Measurements from ENCODE around the gene MANF.
"Not testable (repeated sequence)": the region's sequence is repeated elsewhere in the genome, so short reads cannot be mapped to it uniquely, and the experiment has no call there.

- not testable (repeated sequence) for TF ChIP-seq ZNF225 (CRISPR knock-in tag; IDR thresholded peaks at IDR 0.05); MLX (CRISPR knock-in tag; IDR thresholded peaks at IDR 0.05); FOSL2 (CRISPR knock-in tag; IDR thresholded peaks at IDR 0.05); EP300 (IDR thresholded peaks at IDR 0.05; ENCODE audit: low read depth in 2 of 2, low read length in 2 of 2); EP300 (CRISPR knock-in tag; IDR thresholded peaks at IDR 0.05; ENCODE audit: borderline replicate concordance); ZFP41 (CRISPR knock-in tag; IDR thresholded peaks at IDR 0.05; ENCODE audit: borderline replicate concordance); ZNF619 (CRISPR knock-in tag; IDR thresholded peaks at IDR 0.05); EZH2 (conservative IDR thresholded peaks at IDR 0.05; ENCODE audit: low read depth, low read length); ZNF44 (CRISPR knock-in tag; IDR thresholded peaks at IDR 0.05); HOXA5 (CRISPR knock-in tag; IDR thresholded peaks at IDR 0.05); ZNF354B (CRISPR knock-in tag; IDR thresholded peaks at IDR 0.05); NONO (IDR thresholded peaks at IDR 0.05); NONO (CRISPR knock-in tag; conservative IDR thresholded peaks at IDR 0.05); ZNF274 (CRISPR knock-in tag; IDR thresholded peaks at IDR 0.05)
- TF ChIP-seq, protein P1, sequence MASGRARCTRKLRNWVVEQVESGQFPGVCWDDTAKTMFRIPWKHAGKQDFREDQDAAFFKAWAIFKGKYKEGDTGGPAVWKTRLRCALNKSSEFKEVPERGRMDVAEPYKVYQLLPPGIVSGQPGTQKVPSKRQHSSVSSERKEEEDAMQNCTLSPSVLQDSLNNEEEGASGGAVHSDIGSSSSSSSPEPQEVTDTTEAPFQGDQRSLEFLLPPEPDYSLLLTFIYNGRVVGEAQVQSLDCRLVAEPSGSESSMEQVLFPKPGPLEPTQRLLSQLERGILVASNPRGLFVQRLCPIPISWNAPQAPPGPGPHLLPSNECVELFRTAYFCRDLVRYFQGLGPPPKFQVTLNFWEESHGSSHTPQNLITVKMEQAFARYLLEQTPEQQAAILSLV (CRISPR knock-in tag; IDR thresholded peaks at IDR 0.05; ENCODE audit: borderline replicate concordance), result not testable (repeated sequence)
- TF ChIP-seq, protein P2, sequence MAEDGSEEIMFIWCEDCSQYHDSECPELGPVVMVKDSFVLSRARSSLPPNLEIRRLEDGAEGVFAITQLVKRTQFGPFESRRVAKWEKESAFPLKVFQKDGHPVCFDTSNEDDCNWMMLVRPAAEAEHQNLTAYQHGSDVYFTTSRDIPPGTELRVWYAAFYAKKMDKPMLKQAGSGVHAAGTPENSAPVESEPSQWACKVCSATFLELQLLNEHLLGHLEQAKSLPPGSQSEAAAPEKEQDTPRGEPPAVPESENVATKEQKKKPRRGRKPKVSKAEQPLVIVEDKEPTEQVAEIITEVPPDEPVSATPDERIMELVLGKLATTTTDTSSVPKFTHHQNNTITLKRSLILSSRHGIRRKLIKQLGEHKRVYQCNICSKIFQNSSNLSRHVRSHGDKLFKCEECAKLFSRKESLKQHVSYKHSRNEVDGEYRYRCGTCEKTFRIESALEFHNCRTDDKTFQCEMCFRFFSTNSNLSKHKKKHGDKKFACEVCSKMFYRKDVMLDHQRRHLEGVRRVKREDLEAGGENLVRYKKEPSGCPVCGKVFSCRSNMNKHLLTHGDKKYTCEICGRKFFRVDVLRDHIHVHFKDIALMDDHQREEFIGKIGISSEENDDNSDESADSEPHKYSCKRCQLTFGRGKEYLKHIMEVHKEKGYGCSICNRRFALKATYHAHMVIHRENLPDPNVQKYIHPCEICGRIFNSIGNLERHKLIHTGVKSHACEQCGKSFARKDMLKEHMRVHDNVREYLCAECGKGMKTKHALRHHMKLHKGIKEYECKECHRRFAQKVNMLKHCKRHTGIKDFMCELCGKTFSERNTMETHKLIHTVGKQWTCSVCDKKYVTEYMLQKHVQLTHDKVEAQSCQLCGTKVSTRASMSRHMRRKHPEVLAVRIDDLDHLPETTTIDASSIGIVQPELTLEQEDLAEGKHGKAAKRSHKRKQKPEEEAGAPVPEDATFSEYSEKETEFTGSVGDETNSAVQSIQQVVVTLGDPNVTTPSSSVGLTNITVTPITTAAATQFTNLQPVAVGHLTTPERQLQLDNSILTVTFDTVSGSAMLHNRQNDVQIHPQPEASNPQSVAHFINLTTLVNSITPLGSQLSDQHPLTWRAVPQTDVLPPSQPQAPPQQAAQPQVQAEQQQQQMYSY (CRISPR knock-in tag; IDR thresholded peaks at IDR 0.05), result not testable (repeated sequence)
Observed at GRCh38 chr3:51368276-51368675, 16.8 kb upstream of the MANF start.

Data from HepG2 (cell line).